GM21723 (cell line): ENCODE data around the gene DDIAS.
A peak's percentile ranks its signal among the peaks of the same experiment; 100 is the strongest.
"Not testable (repeated sequence)": the region's sequence is repeated elsewhere in the genome, so short reads cannot be mapped to it uniquely, and the experiment has no call there.

Experiments
- ATAC-seq: cut with Tn5 transposase; IDR thresholded peaks from one replicate; pipeline ENCODE4 v1.9.1; 2021; ENCODE audit warnings: mild to moderate bottlenecking, moderate library complexity; ENCODE audit not compliant: unreplicated experiment

Gene DDIAS

DNA sequence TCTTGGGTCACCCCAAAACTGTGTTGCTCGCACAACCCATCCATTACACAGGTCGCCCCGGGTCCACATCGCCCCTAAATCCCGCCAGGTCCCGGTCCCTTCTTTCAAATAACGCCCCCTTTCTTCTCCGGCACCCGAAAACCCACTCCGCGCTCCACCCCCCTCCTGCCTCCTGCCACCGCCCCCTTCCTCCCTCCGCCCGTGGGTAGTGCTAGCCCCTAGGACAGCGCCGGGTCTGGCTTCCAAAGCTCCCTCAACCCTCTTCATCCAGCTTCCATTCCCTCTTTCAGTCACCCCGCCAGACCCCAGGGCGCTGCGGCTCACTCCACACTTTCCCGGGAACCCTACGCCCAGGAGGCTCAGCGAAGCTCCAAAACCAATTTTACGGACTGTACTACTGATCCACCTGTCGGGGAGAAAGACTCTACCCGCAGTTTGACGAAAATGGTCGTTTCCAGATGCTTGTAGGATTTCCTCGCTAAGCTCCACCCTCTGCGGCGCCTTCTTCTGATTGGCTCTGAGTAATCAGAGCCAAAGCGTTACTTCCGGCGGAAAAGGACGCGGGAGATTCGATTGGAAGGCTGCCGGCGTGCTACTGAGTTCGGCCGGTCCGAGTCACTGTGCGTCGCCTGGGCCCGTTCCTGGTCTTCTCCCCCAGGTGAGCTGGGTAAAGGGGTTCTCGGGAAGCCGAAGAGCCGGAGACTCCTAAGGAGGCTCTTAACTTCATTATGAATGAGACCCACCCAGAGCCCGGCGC lies at the start of gene DDIAS:
Gene DDIAS, plus strand, starts transcription at position 572 of the 757 bp plus-strand sequence. CDS start 13,003 bp downstream, outside the sequence.
- peak; percentile 66 for ATAC-seq

DNA sequence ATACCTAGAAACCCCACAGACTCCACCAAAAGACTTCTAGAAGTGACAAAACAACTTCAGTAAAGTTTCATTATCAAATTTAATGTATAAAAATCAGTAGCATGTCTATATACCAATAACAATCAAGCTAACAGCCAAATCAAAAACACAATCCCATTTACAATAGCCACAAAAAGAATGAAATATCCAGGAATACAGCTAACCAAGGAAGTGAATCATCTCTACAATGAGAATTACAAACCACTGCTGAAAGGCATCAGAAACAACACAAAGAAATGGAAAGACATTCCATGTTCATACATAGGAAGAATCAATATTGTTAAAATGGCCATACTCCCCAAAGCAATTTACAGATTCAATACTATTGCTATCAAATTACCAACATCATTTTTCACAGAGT lies 47.3 kb upstream of the DDIAS start:
- no peak for ATAC-seq

DNA sequence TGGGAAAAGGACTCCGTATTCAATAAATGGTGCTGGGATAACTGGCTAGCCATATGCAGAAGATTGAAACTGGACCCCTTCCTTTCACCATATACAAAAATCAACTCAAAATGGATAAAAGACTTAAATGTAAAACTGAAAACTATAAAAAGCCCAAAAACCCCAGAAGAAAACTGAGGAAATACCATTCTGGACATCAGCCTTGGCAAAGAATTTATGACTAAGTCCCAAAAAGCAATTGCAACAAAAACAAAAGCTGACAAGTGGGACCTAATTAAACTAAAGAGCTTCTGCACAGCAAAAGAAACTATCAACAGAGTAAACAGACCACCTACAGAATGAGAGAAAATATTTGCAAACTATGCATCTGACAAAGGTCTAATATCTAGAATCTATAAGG lies 46.6 kb upstream of the DDIAS start:
- ATAC-seq = not testable (repeated sequence)

- no peak for ATAC-seq
Measured at GRCh38 chr11:82855616-82856015, 45.9 kb upstream of the DDIAS start.

DNA sequence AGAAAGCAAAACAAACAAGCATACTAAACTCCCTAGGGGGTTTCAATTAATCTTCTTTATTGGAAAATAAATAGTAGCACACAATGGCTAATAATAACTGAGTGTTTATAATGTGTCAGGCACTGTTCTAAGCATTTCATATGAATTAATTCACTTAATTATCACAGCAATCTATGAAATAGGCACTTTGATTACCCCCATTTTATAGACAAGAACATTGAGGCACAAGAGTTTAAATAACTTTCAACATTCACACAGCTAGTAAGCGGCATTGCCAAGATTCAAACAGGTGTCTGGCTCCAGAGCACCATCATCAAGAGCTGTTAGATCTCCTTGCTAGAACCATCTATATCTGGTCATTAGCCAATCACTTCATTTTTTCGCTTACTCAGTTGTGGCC lies 44.4 kb upstream of the DDIAS start:
- no peak for ATAC-seq

GRCh38 chr11:82858133-82858532 lies 43.4 kb upstream of the DDIAS start:
- ATAC-seq = no peak

GRCh38 chr11:82858556-82859091 lies 42.9 kb upstream of the DDIAS start:
- no peak for ATAC-seq

- ATAC-seq = no peak
Measured at GRCh38 chr11:82859750-82860149, 41.8 kb upstream of the DDIAS start.

- no peak for ATAC-seq
Measured at GRCh38 chr11:82862379-82862778, 39.2 kb upstream of the DDIAS start.

- no peak for ATAC-seq
Measured at GRCh38 chr11:82863209-82863608, 38.3 kb upstream of the DDIAS start.

DNA sequence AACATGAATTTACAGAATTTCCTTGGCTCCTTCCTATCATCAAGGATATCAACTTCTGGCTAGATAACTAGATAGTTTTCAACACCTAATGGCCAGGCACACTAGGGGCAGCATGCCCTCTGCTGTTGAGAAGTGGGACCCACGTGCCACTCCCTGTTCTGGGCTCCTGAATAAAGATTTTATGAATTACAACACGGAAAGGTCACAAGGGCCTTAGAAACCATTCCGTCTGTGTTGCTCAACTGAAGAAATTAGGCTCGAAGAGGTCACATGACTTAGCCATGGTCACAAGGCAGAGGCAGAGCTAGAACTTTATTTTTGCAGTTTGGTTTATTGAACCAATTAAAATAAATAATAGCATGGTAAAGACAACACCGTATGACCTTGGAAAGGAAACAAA lies 37.3 kb upstream of the DDIAS start:
- peak; percentile 53 for ATAC-seq

DNA sequence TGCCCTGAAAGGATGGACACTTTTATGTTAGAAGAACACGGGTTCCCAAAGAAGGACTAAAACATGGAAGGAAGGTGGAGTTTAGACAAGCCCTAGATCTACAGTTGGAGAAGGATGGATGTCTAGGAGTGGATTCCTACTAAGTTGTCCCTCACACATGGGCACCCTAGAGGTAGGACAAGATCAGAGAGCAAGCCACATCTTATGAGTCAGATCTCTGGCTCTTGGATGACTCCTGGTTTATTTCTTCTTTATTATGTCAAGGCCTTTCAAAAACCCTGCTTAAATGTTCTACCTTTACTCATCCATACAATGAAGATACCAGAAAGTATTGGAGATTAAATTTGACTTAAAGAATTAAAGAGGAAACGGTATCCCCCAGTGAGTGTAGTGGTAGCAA lies 35.7 kb upstream of the DDIAS start:
- ATAC-seq = no peak

- peak; percentile 64 for ATAC-seq
Measured at GRCh38 chr11:82867495-82868082, 33.9 kb upstream of the DDIAS start.

DNA sequence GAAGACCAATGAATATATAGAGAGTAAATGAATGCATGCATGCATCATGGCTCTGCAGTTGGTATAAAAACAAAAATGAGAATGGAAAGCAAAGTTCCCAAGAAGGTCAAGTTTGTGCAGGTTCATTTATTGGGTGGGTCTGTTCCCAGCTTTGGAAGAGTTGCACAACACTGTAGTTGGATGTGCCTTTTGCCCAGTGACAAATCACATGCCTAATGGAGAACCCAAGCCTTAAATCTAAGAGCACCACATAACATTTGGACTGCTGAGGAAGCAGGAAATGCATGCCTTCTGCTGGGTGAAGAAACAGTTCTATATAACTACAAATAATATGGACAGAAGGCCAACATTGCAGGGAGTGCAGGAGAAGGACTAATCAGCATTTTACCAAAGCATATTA lies 31.9 kb upstream of the DDIAS start:
- no peak for ATAC-seq

- ATAC-seq = no peak
Measured at GRCh38 chr11:82871646-82872045, 29.9 kb upstream of the DDIAS start.

DNA sequence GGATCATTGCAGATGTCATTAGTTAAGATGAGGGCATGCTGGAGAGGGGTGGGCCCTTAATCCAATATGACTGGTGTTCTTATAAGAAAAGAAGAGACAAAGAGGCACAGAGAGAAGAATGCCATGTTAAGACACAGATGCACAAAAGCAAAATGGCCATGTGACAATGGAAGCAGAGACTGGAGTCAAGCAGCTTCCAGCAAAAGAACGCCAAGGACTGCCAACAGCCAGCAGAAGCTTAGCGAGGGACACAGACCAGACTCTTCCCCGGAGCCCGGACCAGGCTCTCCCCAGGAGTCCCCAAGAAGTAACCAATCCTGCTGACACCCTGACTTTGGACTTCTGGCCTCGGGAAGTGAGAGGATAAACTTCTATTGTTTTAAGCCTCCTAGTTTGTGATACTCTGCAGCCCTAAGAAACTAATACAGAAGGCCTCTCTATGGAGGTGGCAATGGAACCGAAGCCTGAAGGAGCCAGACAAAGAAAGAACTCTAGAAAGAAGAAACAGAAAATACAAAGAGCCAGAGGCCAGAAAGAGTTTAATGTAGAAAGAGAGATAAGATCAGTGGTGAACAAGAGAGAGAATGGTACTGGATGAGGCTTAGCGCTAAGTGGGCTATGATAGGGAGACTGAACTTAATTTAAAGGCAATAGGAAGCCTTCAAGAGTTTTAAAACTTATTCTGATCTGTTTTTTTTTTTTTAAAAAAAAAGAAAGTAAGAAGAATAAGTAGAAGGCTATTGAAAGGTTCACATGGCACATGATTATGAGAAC lies 29.0 kb upstream of the DDIAS start:
- no peak for ATAC-seq

DNA sequence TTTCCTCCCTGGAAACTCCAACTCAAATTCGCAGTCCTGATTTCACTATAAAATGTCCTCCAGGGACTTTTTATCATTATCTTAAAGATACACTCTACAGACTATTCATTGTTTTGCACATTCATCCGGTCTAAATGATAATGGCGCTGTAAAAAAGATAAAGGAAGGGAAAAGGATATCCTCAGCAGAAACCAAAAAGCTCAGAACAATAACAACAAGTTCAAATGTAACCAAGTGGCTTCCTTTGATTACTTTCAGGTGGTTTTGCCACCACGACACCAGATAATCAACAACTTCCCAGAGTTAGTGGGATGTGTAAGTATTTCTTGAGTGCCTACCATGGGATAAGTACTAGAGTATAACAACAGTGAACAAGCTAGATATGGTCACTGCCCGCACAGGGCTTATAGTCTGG lies 27.6 kb upstream of the DDIAS start:
- no peak for ATAC-seq

GRCh38 chr11:82874646-82875523 lies 26.7 kb upstream of the DDIAS start:
- ATAC-seq = no peak

- ATAC-seq = no peak
Measured at GRCh38 chr11:82883853-82884252, 17.7 kb upstream of the DDIAS start.

DNA sequence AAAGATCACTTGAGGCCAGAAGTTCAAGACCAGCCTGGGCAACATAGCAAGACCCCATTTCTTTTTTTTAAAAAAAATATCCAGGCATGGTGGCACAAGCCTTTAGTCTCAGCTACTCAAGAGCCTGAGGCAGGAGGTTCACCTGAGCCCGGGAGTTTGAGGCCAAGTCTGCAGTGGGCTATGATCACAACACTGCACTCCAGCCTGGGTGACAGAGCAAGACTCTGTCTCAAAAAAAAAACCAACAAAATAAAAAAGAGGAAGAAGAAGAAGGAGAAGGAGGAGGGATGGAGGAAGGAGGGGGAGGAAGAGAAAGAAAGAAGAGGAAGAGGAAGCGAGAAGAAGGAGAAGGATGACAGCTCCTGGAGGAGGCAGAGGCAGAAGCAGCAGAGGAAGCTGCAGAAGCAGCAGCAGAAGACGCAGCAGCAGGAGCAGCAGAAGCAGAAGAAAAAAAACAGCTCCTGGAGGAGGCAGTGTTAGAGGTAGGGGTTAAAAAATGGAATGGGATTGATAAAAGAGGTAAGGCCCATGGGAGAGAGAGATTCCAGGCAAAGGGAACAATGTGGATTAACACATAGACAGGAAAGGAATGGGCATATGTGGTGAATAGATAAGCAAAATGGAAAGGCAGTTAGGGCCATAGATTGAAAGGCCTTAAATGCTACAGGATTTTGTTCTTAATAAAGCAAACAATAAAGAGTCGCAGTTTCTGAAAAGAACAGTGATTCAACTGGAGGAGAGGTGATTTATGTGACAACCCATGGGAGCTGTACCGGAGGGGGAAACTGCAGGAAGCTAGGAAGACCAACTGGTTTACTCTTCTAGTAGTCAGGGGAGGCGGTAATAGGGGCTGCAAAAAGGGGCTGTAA lies 12.2 kb upstream of the DDIAS start:
- ATAC-seq = no peak
